Measurements from ENCODE around the gene ADCY3.

GRCh38 chr2:24912523-24912922 is 7.5 kb downstream of the ADCY3 start:
- TF ChIP-seq CTCF (IDR thresholded peaks at IDR 0.05), result no peak
- no peak for TF ChIP-seq ZFX (IDR thresholded peaks at IDR 0.05; ENCODE audit: borderline replicate concordance)
